ENCODE measurements around the gene MTMR11. TPM values are rescaled to one million over a fixed set of nuclear protein-coding genes. Genes with fewer than 3 reads are reported as not detected.
"Not testable (repeated sequence)": the region's sequence is repeated elsewhere in the genome, so short reads cannot be mapped to it uniquely, and the experiment has no call there.

MTMR11 gene
- total RNA-seq, 2 experiments from 2014 or later, result 1.3 TPM

DNA sequence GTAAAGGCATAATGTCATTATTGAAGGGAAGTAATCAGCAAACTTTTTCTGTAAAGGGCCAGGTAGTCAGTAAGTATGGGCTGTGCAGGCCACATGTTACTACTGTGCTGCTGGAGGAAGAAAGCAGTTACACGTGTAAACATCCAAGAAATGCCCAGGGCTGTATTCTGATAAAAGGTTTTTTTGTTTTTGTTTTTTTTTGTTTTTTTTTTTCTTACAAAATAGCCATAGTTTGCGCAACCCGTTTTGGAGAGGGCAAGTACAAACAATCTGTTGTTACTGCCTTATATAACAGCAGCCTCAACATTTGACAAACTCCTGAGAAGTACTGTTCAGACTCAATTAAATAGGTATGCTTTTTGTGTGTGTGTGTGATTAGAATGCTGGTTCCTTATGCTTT lies 26.7 kb upstream of the MTMR11 start:
- peaks cover 48% of the 10 kb centered on the region for H3K36me3 Mint-ChIP-seq (ENCODE audit: low read depth)
- H3K4me3 Mint-ChIP-seq, result no peak overlapping the region
- no peaks in the 10 kb centered on the region for H3K27me3 Mint-ChIP-seq
- no peaks in the 10 kb centered on the region for H3K9me3 Mint-ChIP-seq (ENCODE audit: low read depth)
- POLR2A ChIA-PET, result no interaction called here
- CTCF ChIA-PET, result interaction anchor here (1.0 to 3.2 kb wide), 5 partner anchors 9 to 203 kb away, joined by 3 to 31 read pairs (median 4); no protein-coding TSS in a partner anchor
- DNase-seq, result no peak
- no peak for ATAC-seq
- no peak overlapping the region for H3K27ac Mint-ChIP-seq
- intact Hi-C loops (cut with DNase I, micrococcal nuclease), result loop anchor here (2.0 to 5.0 kb wide), 3 partner anchors 65 to 224 kb away; partner anchors contain the start of gene BOLA1 (in 1 of the 2)
- peaks cover 13% of the 10 kb centered on the region for H3K4me1 Mint-ChIP-seq

DNA sequence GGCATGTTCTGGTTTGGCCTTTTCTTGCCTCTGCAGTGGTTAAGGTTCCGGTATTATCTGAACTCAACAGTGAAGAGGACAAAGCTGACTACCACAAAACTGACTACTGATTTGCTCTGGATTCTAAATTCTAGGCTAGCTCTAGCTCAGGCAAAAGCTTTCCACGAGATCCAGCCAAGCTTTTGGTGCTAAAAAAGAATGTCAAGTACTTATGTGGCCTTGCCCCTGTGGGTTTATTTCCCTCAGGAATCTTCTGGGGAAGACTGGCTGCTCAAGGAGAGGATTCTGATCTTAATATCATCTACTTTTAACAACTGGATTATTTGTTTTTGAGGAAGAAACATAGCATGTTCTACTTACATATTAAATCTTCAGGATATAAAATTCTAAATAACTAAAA lies 26.1 kb upstream of the MTMR11 start:
- intact Hi-C loops (cut with DNase I, micrococcal nuclease), result loop anchor here (1.0 to 5.0 kb wide), 8 partner anchors 48 to 225 kb away; partner anchors contain the start of genes BOLA1 (in 1 of the 2), OTUD7B (in 1 of the 2) and VPS45 (in 1 of the 2)
- DNase-seq (no peak), ATAC-seq (no peak)
- Mint-ChIP-seq H3K27ac (peak overlapping the region; percentile 69), H3K27me3 (no peaks in the 10 kb centered on the region), H3K9me3 (ENCODE audit: low read depth) (peaks cover 2% of the 10 kb centered on the region), H3K4me1 (peaks cover 13% of the 10 kb centered on the region), H3K4me3 (no peak overlapping the region), H3K36me3 (ENCODE audit: low read depth) (peaks cover 49% of the 10 kb centered on the region)
- CTCF ChIA-PET, result interaction anchor here (0.6 to 3.2 kb wide), 31 partner anchors 9 to 225 kb away, joined by 3 to 31 read pairs (median 4); partner anchors contain the start of genes OTUD7B and SF3B4
- POLR2A ChIA-PET, result interaction anchor here (0.6 to 0.7 kb wide), 3 partner anchors 24 to 224 kb away, joined by 3 to 4 read pairs (median 3); no protein-coding TSS in a partner anchor

DNA sequence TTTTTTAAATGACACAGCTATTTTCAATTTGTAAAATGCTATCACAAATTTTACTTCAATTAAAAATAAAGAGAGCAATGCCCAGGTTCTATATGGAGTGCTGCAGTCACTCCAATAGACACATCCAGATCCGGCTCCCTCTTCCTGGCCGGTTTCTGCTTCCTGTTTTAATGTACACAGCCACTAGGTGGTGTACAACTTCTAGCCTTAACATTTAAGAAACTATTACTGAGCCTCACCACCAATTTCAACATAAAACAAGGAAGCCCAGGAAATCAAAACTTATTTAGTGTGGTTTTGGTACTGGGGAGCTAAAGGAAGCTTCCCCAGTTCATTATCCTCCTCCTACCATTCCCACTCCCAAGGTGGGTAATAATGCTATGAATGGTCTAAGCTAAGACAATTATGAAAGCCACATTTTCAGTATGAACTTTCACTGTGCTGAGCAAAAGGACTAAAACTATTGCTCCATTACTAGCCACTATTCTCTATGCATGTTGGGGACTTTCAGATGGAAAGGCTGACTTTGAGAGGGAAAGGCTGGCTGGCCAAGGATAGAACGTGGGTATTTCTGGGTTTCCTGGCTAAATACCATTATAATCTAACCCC lies 25.5 kb upstream of the MTMR11 start:
- Mint-ChIP-seq H3K27ac (no peak overlapping the region), H3K4me3 (no peak overlapping the region), H3K27me3 (no peaks in the 10 kb centered on the region), H3K36me3 (ENCODE audit: low read depth) (peaks cover 52% of the 10 kb centered on the region), H3K4me1 (peaks cover 13% of the 10 kb centered on the region), H3K9me3 (ENCODE audit: low read depth) (peaks cover 2% of the 10 kb centered on the region)
- ChIA-PET POLR2A (interaction anchor here (0.6 to 0.7 kb wide), 3 partner anchors 24 to 225 kb away, joined by 3 to 4 read pairs (median 3); no protein-coding TSS in a partner anchor), CTCF (interaction anchor here (0.6 to 3.2 kb wide), 37 partner anchors 8 to 235 kb away, joined by 3 to 31 read pairs (median 4); partner anchors contain the start of genes OTUD7B and SF3B4)
- intact Hi-C loops (cut with DNase I, micrococcal nuclease), result loop anchor here (1.0 to 5.0 kb wide), 8 partner anchors 48 to 225 kb away; partner anchors contain the start of genes BOLA1 (in 1 of the 2), OTUD7B (in 1 of the 2) and VPS45 (in 1 of the 2)
- DNase-seq, result peak; percentile 52
- ATAC-seq, result peak; percentile 71

DNA sequence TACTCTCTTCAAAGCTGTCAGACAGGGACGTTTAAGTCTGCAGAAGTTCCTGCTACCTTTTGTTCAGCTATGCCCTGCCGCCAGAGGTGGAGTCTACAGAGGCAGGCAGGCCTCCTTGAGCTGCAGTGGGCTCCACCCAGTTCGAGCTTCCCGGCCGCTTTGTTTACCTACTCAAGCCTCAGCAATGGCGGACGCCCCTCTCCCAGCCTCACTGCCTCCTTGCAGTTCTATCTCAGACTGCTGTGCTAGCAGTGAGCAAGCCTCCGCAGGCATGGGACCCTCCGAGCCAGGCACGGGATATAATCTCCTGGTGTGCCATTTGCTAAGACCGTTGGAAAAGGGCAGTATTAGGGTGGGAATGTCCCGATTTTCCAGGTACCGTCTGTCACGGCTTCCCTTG lies 20.9 kb upstream of the MTMR11 start:
- H3K27me3 Mint-ChIP-seq; ATAC-seq; intact Hi-C loops (cut with DNase I, micrococcal nuclease); DNase-seq; H3K27ac Mint-ChIP-seq; H3K4me3 Mint-ChIP-seq; H3K9me3 Mint-ChIP-seq (ENCODE audit: low read depth); H3K4me1 Mint-ChIP-seq: not testable (repeated sequence)
- H3K36me3 Mint-ChIP-seq (ENCODE audit: low read depth), result peaks cover 56% of the 10 kb centered on the region
- ChIA-PET POLR2A (interaction anchor here (0.6 kb wide), 1 partner anchor 30 kb away, joined by 3 read pairs; no protein-coding TSS in a partner anchor), CTCF (interaction anchor here (0.7 kb wide), 1 partner anchor 10 kb away, joined by 3 read pairs; no protein-coding TSS in a partner anchor)

DNA sequence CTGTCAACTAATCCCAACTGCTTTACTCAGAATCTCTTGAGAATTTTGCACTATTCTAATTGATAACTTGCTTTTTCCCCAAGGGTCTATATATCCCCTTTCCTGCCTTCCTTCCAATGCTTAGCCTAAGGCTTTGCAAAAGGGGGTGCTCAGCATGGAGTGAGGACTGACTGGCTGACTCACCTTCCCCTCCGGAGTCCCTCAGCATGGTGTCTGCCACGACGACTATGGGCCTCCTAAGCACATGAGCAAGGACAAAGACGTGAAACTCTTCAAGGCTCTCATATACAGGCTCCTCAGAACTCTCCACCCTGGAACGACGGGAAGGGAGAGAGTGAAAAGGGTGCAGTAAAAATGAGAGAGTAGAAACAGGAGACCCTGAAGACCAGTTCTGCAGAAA lies 13.2 kb upstream of the MTMR11 start:
- DNase-seq, result no peak
- no peak for ATAC-seq
- no peaks in the 10 kb centered on the region for H3K9me3 Mint-ChIP-seq (ENCODE audit: low read depth)
- peaks cover 25% of the 10 kb centered on the region for H3K36me3 Mint-ChIP-seq (ENCODE audit: low read depth)
- no peaks in the 10 kb centered on the region for H3K27me3 Mint-ChIP-seq
- POLR2A ChIA-PET, result interaction anchor here (0.7 kb wide), 1 partner anchor 16 kb away, joined by 4 read pairs; no protein-coding TSS in a partner anchor
- H3K27ac Mint-ChIP-seq, result no peak overlapping the region
- H3K4me1 Mint-ChIP-seq, result no peaks in the 10 kb centered on the region
- CTCF ChIA-PET, result no interaction called here
- no peak overlapping the region for H3K4me3 Mint-ChIP-seq
- intact Hi-C loops (cut with DNase I, micrococcal nuclease), result no loop called here

DNA sequence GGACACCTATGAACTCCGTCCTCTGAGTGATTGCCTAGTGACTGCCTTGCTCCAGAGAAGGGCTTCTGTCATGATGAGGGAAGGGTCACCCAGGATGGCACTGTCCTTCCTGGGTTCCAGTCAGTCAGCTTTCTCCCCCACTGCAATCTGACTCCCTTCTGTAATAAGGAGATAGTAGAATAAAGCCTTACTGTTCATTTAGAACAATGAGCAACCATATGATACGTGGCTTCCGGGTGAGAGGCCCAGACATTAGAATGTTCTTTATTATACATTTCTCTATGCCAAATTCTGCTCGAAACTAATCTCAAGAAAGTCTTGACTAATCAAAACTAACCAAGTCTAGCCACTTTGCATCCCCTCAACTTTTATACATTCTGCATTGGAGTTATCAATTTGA lies 8.5 kb upstream of the MTMR11 start:
- H3K27ac Mint-ChIP-seq, result no peak overlapping the region
- ATAC-seq, result no peak
- peaks cover under 1% of the 10 kb centered on the region for H3K4me1 Mint-ChIP-seq
- H3K27me3 Mint-ChIP-seq, result no peaks in the 10 kb centered on the region
- POLR2A ChIA-PET, result no interaction called here
- intact Hi-C loops (cut with DNase I, micrococcal nuclease), result no loop called here
- H3K36me3 Mint-ChIP-seq (ENCODE audit: low read depth), result peaks cover 25% of the 10 kb centered on the region
- H3K9me3 Mint-ChIP-seq (ENCODE audit: low read depth), result no peaks in the 10 kb centered on the region
- H3K4me3 Mint-ChIP-seq, result no peak overlapping the region
- CTCF ChIA-PET, result interaction anchor here (1.0 to 1.4 kb wide), 2 partner anchors 16 to 17 kb away, joined by 3 to 5 read pairs; no protein-coding TSS in a partner anchor
- no peak for DNase-seq

DNA sequence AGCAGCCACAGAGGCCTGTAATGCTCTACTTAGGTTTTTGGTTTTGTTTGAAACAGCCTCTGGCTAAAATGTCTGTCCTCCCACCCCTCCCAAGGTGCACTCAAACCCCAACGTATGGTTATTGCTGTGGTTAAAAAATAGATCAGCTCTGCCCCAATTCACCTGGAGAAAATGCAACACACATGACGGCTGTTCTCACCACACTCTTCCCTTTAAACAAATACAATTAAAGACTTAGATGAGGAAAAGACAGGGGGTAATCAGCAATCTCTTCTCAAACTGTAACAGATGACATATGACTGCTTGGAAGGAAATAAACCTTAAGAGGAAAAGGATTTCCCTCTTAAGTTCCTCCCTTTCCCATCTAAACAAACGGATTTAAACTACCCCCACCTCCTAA lies 6.2 kb upstream of the MTMR11 start:
- intact Hi-C loops (cut with DNase I, micrococcal nuclease), result no loop called here
- no peak for DNase-seq
- no peak overlapping the region for H3K27ac Mint-ChIP-seq
- H3K9me3 Mint-ChIP-seq (ENCODE audit: low read depth), result no peaks in the 10 kb centered on the region
- H3K4me1 Mint-ChIP-seq, result peaks cover 19% of the 10 kb centered on the region
- CTCF ChIA-PET, result interaction anchor here (0.6 to 1.6 kb wide), 2 partner anchors 19 to 52 kb away, joined by 4 to 5 read pairs; no protein-coding TSS in a partner anchor
- H3K27me3 Mint-ChIP-seq, result no peaks in the 10 kb centered on the region
- H3K4me3 Mint-ChIP-seq, result no peak overlapping the region
- H3K36me3 Mint-ChIP-seq (ENCODE audit: low read depth), result peaks cover 23% of the 10 kb centered on the region
- POLR2A ChIA-PET, result interaction anchor here (1.0 kb wide), 1 partner anchor 207 kb away, joined by 4 read pairs; the partner anchor contains the start of gene PLEKHO1
- no peak for ATAC-seq

DNA sequence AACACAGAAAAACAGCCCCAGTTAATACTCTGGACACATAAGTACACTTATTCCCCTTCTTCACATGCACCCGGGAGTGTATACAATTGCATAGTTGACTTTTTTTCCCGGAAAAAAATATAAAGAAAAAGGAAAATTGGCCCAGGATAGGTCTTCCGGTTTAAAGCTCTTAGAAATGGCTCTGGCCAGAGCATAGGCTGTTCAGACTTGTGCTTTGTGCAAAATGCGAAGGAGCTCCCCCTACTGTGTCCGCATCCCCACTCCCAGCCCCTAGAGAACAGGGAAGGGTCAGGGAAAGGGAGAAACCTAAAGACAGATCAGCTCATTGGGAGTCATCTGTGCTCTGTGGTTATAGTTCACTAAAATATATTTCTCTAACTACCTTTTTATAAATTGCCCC lies 5.5 kb upstream of the MTMR11 start:
- ChIA-PET POLR2A (no interaction called here), CTCF (interaction anchor here (0.6 to 1.6 kb wide), 2 partner anchors 20 to 52 kb away, joined by 4 to 5 read pairs; no protein-coding TSS in a partner anchor)
- H3K36me3 Mint-ChIP-seq (ENCODE audit: low read depth), result peaks cover 19% of the 10 kb centered on the region
- intact Hi-C loops (cut with DNase I, micrococcal nuclease), result no loop called here
- no peaks in the 10 kb centered on the region for H3K27me3 Mint-ChIP-seq
- H3K9me3 Mint-ChIP-seq (ENCODE audit: low read depth), result no peaks in the 10 kb centered on the region
- H3K27ac Mint-ChIP-seq, result no peak overlapping the region
- no peak overlapping the region for H3K4me3 Mint-ChIP-seq
- peaks cover 26% of the 10 kb centered on the region for H3K4me1 Mint-ChIP-seq
- DNase-seq (no peak), ATAC-seq (no peak)

DNA sequence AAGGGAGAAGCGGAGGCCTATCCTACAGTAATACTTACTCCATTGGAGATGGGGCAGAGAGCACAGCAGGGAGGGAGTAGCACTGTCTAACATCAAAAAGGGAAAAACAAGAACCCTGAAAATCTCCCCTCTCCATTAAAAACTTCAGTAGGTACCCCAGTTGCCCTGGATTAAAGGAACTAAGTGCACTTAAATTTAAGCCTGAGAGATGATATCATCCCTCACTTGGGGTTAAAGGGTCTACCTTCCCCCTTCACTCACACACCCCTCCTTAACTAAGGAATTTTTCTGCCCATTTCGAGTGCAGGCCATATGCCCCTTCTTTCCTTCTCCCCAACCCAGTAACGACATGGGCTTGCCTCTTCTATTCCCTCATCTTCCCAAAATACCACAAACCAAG lies 3.7 kb upstream of the MTMR11 start:
- peaks cover 33% of the 10 kb centered on the region for H3K4me1 Mint-ChIP-seq
- DNase-seq (no peak), ATAC-seq (no peak)
- no peak overlapping the region for H3K27ac Mint-ChIP-seq
- intact Hi-C loops (cut with DNase I, micrococcal nuclease), result no loop called here
- H3K36me3 Mint-ChIP-seq (ENCODE audit: low read depth), result peaks cover 14% of the 10 kb centered on the region
- ChIA-PET POLR2A (no interaction called here), CTCF (interaction anchor here (0.9 kb wide), 2 partner anchors 20 to 107 kb away, joined by 3 read pairs; no protein-coding TSS in a partner anchor)
- H3K4me3 Mint-ChIP-seq, result no peak overlapping the region
- H3K9me3 Mint-ChIP-seq (ENCODE audit: low read depth), result no peaks in the 10 kb centered on the region
- H3K27me3 Mint-ChIP-seq, result no peaks in the 10 kb centered on the region

DNA sequence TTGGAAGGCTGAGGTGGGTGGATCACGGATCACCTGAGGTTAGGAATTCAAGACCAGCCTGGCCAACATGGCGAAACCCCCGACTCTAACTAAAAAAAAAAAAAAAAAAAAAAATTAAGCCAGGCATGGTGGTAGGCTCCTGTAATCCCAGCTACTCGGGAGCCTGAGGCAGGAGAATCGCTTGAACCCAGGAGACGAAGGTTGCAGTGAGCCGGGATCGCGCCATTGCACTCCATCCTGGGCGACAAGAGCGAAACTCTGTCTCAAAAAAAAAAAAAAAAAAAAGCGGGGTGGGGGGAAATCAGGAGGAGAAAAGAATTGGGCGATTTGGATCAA lies 2.0 kb upstream of the MTMR11 start:
- peaks cover 33% of the 10 kb centered on the region for H3K4me1 Mint-ChIP-seq
- not testable (repeated sequence) for DNase-seq; H3K36me3 Mint-ChIP-seq (ENCODE audit: low read depth); H3K4me3 Mint-ChIP-seq; H3K9me3 Mint-ChIP-seq (ENCODE audit: low read depth); H3K27me3 Mint-ChIP-seq; ATAC-seq
- ChIA-PET POLR2A (interaction anchor here (0.7 to 1.7 kb wide), 2 partner anchors 11 to 215 kb away, joined by 3 to 8 read pairs; no protein-coding TSS in a partner anchor), CTCF (interaction anchor here (0.8 kb wide), 1 partner anchor 50 kb away, joined by 4 read pairs; no protein-coding TSS in a partner anchor)
- intact Hi-C loops (cut with DNase I, micrococcal nuclease), result loop anchor here in 1 of 2 experiments (1.0 kb wide), 1 partner anchor 11 kb away; the partner anchor contains the start of gene SF3B4
- peak overlapping the region; percentile 82 for H3K27ac Mint-ChIP-seq

DNA sequence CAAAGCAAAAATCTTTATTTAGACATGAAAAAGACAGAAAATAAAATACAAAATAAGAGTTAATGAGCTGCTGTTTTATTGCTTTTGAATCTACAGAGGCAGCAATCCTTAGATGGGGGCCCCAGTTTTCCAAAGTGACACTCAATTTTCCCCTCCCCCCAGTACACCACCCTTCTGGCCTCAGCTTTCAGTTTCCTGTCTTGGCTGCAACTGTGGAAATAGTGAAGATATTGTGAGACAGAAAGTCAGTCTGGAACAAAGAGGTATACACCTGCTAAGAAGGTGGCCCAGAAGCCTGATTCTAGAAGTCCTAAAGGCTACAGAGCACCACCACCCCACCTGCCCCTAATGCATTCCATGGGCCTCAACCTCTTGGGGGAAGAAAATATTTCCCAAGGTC lies 1.1 kb upstream of the MTMR11 start:
- Mint-ChIP-seq H3K27ac (peak overlapping the region; percentile 51), H3K36me3 (ENCODE audit: low read depth) (no peaks in the 10 kb centered on the region), H3K9me3 (ENCODE audit: low read depth) (no peaks in the 10 kb centered on the region), H3K4me1 (peaks cover 33% of the 10 kb centered on the region), H3K27me3 (no peaks in the 10 kb centered on the region), H3K4me3 (no peak overlapping the region)
- ATAC-seq (peak; percentile 52), DNase-seq (peak; percentile 49)
- intact Hi-C loops (cut with DNase I, micrococcal nuclease), result loop anchor here in 1 of 2 experiments (1.0 kb wide), 1 partner anchor 9 kb away; no protein-coding TSS in a partner anchor
- CTCF ChIA-PET, result interaction anchor here (1.2 kb wide), 1 partner anchor 25 kb away, joined by 3 read pairs; no protein-coding TSS in a partner anchor
- POLR2A ChIA-PET, result interaction anchor here (1.7 kb wide), 1 partner anchor 10 kb away, joined by 8 read pairs; no protein-coding TSS in a partner anchor

All from activated CD4-positive, alpha-beta T cell treated with anti-CD3 and anti-CD28 coated beads for 36 hours (primary cell).